ENCODE data around the gene ITGA3.

The ITGA3 gene

DNA sequence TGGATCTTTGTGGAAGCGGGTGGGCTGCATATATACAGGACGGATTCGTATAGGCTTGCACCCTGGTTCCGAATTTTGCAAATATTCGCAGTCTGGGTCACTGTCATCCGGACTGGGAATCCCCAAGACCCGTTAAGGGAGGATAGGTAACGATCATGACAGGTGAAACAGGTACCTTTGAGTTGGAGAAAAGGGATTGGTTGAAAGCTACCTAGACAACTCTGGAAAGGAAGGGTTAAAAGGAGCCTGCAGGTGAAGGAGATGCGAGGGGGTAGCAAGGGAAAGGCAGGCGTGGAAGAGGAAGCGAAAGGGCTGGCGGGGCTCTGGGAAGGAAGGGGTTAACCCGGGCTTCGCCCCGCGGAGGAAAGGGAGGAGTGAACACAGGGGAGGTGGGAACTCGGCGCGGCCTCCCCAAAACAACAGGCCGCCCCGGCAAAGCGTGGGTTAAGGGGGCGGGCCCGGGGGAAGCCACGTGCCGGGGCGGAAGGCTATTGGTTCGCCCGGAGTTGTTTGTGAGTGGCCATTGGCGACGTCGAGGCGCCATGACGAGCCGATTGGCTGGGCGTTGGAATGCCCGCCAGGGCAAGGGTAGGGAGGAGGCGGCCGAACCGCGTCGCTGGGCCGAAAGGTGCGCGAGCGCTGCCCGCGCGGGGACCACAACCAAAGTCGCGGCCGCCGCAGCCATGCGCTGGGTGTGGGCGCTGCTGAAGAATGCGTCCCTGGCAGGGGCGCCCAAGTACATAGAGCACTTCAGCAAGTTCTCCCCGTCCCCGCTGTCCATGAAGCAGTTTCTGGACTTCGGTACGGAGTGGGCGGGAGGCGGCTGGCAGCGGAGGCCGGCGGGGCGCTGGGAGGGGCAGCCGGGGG, 39.1 kb downstream of the ITGA3 start, which contains the start of gene PDK2:
TSS of gene PDK2 (plus strand) at position 599 of the 867 bp plus-strand sequence. CDS start at position 684, 85 bp downstream.
- peak; percentile 96 for DNase-seq (ENCODE audit: low read depth)

DNA sequence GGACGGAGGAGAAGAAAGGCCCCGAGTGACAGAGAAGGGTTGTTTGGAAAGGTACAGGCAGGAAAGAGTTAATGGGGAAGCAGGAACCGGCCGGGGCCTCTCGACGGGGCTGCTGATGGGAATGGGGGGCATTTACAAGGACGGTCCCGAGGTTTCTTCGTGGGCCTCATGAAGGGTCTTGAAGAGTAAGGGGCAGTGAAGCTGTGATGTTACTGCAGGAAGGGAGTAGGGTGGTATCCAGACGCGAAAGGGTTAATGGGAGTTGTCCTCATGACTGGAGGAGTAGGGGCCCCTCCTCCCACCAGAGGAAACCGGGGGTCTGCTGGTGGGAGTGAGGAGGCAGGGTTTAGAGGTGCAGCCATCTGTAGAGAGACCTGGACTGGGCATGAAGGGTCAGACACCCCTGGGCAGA, 39.7 kb downstream of the ITGA3 start:
- DNase-seq (ENCODE audit: low read depth): no peak

DNA sequence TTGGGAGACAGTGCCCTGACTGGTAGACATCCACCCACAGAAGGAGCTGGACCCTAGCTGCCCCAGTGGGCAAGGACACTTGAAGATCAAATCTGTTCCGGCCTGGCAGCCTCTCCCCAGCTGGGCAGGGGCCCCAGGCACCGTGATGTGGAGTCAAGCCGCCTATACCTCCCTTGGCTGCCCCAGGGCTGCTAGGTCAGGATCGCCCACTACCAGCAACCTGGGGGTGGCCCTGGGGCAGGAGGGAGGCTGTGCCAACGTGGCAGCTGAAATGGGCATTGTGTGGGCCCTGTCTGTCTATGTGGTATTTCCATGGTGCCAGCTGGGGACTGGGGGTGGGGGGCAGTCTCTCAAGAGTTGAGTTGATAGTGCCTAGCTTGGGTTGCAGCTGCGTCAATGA, 40.2 kb downstream of the ITGA3 start:
- DNase-seq (ENCODE audit: low read depth): no peak

DNA sequence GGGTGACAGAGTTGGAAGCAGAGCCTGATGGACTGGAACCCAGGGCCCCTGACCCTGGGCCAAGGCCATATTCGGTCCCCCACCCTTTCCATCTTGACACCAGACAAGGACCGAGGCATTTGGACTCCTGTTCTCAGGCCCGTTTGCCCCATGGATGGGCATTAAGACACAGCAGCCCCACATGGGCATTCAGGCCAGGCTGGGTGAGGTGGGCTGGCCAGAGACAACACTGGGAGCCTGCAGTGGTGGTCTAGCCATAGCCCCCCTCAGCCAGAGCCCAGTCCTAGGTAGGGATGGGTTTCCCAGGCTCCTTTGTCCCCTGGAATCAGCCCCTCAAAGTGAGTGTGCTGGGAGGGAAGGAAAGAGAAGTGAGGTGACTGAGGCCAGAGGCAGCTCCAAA, 40.8 kb downstream of the ITGA3 start:
- DNase-seq (ENCODE audit: low read depth): no peak

DNA sequence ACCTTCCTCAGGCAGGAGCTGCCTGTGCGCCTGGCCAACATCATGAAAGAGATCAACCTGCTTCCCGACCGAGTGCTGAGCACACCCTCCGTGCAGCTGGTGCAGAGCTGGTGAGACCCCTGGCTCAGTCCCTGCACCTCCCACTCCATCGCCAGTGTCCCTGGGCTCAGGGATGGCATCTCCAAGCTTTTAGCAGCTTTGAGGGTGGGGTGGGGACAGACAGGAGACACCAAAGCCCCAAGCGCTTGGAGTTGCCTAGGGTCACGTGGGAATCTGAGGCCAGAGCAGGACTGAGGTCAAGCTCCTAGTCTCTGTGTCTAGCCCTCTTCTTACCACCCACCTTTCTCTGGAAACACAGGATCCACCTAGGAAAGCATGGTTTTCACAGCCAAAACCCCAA, 41.5 kb downstream of the ITGA3 start:
- no peak for DNase-seq (ENCODE audit: low read depth)

DNA sequence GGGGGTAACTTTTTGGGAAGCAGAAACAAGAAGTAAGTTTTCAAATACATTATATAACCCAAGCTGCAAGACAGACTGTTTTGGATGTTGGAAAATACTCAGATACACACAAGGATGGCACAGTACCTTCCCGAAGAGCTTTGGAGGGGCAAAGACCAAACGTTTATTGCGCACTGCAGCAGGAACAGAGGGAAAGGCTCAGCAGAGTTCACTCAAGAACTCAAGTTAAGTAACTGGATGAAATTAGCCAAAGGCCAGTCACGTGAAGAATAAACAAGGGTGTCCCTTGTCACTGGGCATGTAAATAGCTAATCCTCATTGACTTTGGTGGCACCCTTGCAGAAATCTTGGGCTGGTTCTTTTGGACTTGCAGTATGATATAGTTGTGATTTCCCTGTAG, 42.0 kb downstream of the ITGA3 start:
- no peak for DNase-seq (ENCODE audit: low read depth)

DNA sequence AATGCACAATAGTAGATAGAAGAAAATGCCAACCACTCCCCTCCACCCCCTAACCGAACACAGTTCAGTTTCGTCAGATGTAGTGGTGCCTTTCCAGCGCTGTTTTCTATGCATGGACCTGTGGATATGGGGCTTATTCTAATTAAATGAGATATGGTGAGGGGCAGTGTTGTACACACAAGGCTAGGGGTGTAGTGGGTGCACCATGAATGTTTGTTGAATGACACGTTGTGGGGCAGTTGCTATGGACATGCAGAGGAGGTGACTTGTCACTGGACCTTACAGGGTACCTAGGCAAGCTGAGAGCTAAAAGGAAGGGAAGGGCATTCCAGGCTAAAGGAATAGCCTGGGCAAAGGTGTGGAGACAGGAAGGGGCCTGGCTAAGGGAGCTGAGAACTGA, 42.7 kb downstream of the ITGA3 start:
- DNase-seq (ENCODE audit: low read depth): no peak

DNA sequence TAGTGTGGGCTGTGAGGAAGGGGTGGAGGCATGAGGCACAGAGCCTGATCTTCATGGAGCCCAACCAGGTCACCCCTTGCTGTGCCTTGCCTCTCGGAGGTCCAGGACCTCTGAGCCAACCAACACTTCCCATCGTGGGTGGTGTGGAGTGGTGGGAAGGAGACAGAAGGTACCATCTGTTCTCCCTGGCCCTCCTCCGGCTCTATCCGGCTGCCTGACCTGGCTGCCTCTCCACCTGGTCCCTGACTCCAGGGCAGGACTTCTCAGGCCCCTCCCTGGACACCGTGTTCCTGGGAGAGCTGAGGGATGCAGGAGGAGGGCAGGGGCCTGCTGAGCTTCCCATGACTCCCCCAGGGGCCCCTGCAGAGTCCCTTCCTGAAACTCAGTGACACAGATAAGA, 43.1 kb downstream of the ITGA3 start:
- no peak for DNase-seq (ENCODE audit: low read depth)

DNA sequence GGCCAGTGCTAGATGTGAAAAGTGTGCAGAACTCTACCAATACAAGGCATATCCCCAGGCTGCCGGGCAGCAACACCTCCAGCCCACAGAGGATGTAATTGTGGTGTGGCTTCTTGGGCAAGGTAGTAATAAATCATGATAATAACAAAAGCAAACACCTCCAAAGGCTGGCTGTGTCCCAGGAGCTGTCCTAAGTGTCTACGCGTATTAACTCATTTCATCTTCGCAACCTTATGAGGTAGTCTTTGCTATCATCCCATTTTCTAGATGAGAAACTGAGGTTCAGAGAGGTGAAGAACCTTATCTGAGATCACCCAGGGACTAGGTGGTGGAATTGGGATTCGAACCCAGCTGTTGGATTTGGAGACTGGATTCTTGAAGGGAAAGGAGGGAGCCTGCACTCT, 44.6 kb downstream of the ITGA3 start:
- no peak for DNase-seq (ENCODE audit: low read depth)

DNA sequence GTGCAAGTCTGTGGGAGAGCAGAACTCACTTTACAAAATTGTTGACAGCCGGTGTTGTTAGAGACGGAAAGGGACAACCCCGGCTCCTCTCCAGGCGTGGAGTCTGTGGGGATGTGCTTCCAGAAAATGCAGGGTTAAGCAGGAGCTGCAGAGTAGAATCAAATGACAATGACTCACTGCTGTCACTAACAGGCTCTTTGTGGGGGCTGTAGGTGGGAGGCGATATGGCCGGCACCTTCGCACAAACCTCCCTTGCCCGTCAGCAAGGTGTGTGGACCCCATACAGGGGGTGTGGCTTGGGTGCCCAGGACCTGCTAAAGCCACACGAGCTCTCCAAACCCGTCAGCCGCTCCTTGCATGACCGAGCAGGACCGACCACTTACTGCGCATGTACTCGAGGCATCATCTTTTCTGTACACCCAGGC, 45.0 kb downstream of the ITGA3 start:
- DNase-seq (ENCODE audit: low read depth): no peak

DNA sequence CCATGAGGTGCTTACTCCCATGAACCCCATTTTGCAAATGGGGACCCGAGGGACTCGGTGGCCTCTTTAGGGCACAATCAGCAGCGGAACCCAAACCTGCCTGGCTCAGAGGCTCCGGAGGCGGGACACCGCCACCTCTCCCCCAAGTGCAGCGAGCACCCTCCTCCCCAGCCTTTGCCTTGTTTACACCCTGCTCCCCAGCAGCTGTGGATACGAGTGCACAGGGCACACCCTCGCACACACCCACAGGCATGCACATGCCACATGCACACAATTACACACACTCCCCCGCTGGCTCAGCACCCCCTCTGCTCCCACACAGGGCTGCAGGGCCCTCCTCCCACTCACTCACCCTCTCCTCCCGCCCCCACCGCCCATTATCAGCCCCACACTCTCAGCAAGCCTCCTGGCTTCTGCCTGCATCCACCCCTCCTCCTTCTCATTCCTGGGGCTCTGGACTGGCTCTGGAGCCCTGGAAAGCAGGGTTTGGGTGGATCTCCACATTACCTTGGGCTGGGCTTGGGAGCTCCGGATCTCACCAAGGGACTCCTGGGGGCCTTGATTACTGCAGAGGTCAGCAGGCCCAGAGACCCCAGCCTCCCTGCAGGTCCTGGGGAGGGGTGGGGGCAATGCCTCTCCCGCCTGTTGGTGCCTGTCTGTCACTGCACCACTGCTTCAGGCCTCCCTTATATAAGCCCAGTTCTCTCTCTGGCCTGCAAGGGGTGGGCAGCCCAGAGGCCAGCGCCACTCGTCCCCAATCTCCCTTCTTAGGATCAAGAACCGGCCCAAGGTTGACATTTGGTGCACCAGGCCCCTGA, 45.6 kb downstream of the ITGA3 start:
- DNase-seq (ENCODE audit: low read depth): no peak

DNA sequence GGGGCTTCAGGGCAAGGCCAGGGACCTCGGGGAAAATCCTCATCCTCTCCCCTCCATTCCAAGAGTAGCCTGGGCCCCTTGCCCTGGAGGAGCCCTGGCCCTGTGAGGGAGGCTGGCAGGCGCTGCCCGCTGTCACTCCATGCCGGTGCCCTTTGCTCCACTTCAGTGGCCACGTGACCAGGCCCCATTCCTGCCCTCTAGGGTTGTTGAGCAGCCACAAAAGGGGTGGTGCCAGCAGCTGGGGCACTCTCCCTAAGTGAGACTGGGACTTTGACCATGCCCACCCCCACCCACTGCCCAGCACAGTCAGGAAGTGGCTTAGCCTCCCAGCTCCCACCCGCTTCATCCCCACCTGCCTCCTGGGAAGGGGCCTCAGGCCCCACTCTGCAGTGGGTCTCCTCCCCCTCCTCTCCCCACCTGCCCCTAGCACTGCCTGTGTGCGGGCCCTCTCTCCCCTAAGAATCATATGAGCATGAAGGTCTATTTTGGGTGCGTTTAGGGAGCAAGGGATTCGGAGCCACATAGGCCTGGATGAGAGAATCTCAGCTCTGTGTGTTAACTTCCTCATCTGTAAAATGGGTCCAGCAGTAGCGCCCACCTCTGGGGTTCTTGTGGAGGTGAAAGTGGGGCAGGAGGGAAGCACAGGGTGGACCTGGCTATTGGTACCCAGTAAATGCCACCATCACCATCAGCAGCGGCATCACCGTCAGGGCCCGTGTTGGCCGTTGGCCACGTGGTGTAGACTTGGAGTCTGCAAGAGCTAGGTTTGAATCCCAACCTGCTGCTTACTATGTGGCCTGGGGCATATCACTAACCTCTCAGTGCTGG, 46.5 kb downstream of the ITGA3 start:
- no peak for DNase-seq (ENCODE audit: low read depth)

DNA sequence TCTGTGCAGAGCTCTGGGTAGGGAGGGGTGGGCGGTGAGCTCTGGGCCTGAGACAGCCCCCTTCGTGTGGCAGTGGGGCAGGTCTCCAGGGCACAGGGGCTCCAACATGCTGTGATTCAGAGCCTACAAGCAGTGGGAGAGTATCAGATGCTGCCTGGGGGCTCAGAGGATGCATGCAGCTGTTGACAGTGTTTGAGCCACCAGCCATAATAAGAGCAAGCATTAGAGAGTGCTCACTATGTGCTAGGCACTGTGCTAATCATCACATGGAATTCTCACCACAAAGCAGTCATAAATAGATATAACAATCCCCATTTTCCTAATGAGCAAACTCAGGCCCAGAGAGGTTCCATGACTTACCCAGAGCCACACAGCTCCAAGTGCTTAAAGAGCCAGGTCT, 47.3 kb downstream of the ITGA3 start:
- no peak for DNase-seq (ENCODE audit: low read depth)

DNA sequence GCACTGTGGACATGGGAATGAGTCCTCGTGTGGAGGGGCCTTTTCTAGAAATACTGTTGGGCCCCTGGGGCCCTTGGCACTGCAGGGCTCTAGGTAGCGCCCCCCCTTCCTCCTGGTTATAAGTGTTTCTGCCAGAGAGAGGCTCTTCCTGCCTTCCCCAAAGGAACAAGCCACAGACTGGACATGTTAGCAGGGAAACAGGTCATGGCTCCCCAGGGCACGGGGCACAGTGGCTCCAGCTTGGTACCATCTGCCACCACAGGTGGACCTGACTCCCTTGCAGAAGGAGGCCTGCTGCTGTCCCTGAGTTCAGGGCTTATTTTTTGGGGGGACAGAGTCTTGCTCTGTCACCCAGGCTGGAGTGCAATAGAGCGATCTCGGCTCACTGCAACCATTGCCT, 48.0 kb downstream of the ITGA3 start:
- DNase-seq (ENCODE audit: low read depth): no peak

DNA sequence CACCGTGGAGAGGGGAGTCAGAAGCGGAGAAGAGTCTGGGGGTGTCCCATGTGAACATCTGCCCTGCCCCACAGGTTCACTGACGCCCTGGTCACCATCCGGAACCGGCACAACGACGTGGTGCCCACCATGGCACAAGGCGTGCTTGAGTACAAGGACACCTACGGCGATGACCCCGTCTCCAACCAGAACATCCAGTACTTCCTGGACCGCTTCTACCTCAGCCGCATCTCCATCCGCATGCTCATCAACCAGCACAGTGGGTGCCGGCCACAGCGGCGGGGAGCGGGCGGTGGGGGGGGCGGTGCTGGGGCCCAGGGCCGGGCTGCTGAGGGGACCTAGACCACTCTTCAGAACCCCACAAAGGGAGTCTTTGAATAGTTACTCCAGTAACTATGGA, 49.9 kb downstream of the ITGA3 start:
- no peak for DNase-seq (ENCODE audit: low read depth)

DNA sequence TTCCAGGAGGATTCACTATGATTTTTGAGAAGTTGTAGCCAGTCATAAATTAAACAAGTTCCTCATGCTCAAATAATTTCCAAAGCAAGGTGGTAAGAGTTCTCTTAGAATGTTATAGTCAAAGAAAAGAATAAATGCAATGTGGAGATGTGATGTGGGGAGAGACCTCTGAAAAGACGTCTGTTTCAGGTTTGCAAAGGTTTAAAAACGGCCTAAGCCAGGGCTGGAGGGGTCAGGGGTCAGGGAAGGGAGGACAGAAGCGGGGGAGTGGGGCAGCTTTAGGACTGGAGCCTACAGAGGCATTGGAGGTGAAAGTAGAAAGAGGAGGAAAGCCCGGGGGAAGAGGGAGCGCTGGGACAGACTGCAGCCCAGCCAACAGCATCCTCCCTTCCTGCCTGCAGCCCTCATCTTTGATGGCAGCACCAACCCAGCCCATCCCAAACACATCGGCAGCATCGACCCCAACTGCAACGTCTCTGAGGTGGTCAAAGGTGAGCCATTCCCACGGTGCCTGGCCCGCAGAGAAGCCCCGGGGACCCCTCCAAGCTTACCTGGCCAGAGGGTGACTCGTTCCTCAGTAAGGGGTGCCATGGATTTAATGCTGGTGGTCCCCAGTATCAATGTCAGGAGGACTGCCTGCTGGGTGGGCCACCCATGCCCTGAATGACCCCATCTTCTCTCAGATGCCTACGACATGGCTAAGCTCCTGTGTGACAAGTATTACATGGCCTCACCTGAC, 50.7 kb downstream of the ITGA3 start:
- no peak for DNase-seq (ENCODE audit: low read depth)

DNA sequence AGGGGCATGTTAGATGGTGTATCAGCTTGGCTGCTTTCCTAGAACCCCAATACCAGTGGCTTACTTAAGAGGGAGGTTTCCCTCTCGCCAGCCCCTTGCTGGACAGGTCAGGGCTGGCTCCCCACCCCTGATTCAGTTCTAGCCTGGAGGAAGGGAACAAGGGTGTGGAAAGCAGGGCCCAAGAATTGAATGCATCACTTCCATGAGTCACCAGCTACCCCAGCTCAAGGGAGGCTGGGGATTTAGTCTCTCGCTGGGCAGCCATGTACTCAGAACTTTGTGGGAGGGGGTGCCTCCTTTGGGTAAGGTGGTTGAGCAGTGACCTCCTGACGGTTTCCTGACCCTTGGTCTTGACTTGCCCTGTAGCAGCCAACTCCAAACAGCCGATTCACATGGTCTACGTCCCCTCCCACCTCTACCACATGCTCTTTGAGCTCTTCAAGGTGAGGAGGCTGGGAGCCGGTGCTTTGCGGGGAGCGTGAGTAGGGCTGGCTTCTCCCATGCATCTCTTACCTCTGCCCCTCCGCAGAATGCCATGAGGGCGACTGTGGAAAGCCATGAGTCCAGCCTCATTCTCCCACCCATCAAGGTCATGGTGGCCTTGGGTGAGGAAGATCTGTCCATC, 52.0 kb downstream of the ITGA3 start:
- no peak for DNase-seq (ENCODE audit: low read depth)

DNA sequence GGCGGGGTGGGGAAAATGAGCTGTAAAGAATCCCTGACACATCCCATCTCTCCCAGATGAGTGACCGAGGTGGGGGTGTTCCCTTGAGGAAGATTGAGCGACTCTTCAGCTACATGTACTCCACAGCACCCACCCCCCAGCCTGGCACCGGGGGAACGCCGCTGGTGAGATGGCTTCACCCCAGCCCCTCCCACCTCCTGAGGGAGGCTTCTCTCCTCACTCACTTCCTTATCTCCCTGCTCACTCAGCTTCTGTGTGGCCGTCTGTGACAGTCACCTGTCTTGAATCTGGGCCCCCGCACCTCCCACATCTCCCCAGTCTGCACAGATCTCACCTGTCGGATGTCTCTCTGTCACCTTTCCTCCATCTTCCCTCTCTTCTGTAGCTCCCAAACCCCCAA, 52.6 kb downstream of the ITGA3 start:
- DNase-seq (ENCODE audit: low read depth): no peak

DNA sequence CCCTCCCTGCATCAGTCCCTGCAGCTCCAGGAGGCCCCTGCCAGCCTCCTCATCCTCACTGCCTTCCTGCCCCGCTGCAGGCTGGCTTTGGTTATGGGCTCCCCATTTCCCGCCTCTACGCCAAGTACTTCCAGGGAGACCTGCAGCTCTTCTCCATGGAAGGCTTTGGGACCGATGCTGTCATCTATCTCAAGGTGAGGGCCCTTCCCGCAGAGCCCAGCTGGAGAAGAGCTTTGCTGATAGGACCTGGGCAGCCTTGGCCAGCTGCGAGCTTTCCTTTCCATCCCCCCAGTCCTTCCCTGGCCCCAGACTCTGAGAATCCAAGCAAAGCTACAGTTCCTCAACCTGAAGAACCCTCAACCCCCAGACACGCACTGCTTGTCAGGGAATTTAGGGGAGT, 53.3 kb downstream of the ITGA3 start:
- no peak for DNase-seq (ENCODE audit: low read depth)

DNA sequence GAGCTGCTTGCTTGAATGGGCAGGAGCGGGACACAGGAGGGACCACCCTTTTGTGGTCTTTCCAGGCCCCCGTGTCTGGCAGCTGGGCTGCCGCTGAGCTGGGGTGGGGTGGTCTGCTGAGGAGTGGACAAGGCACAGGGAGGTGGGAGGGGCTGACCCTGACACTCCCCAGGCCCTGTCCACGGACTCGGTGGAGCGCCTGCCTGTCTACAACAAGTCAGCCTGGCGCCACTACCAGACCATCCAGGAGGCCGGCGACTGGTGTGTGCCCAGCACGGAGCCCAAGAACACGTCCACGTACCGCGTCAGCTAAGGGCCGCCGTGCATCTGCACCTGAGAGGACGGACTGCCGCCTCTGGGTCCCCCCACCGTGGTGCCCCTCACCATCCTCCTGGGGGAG, 53.9 kb downstream of the ITGA3 start:
- DNase-seq (ENCODE audit: low read depth): no peak
